DND-41 (cell line): ENCODE measurements around the gene TBL1X.
"Not testable (repeated sequence)": the region's sequence is repeated elsewhere in the genome, so short reads cannot be mapped to it uniquely, and the experiment has no call there.

ENCODE experiments used
- ATAC-seq: fragments of 200-7000 bp; cut with Tn5 transposase; 3 replicates; pipeline ENCODE4 v1.9.1; 2021; ENCODE audit warnings: low read depth; ENCODE audit not compliant: insufficient read depth
- DNase-seq: peaks from one replicate; pipeline ENCODE4 v3.0.0-alpha.2; 2020
- H2AFZ ChIP-seq: 2 replicates; pipeline ENCODE4 v1.6.0; 2012; ENCODE audit warnings: low read depth, low read length
- H3K27ac ChIP-seq: 2 replicates; pipeline ENCODE4 v1.5.1; 2012; ENCODE audit warnings: low read length, inconsistent platforms
- H3K27me3 ChIP-seq: fragments of 200-600 bp; sonication (generic); 2 replicates; pipeline ENCODE4 v1.6.0; 2012; ENCODE audit warnings: low read length, mild to moderate bottlenecking, inconsistent platforms; ENCODE audit not compliant: insufficient read depth, poor library complexity
- H3K36me3 ChIP-seq: 2 replicates; pipeline ENCODE4 v1.5.1; 2012; ENCODE audit warnings: low read length, inconsistent platforms; ENCODE audit not compliant: insufficient read depth
- H3K4me1 ChIP-seq: 2 replicates; pipeline ENCODE4 v1.5.1; 2012; ENCODE audit warnings: mild to moderate bottlenecking, low read length; ENCODE audit not compliant: insufficient read depth
- H3K4me2 ChIP-seq: 2 replicates; pipeline ENCODE4 v1.6.0; 2012; ENCODE audit warnings: mild to moderate bottlenecking, moderate library complexity, low read length, inconsistent platforms; ENCODE audit not compliant: insufficient read depth
- H3K4me3 ChIP-seq, 2 experiments: fragments of 200-600 bp in 1 of 2; shearing (Covaris generic) in 1 of 2; 2 replicates each; pipeline ENCODE4 v1.5.1; 2012 to 2016; ENCODE audit warnings: inconsistent platforms in 2 of 2, low read length in 2 of 2, mild to moderate bottlenecking in 2 of 2, low read depth in 1 of 2, moderate library complexity in 1 of 2
- H3K79me2 ChIP-seq: 2 replicates; pipeline ENCODE4 v1.6.0; 2012; ENCODE audit warnings: low read length, inconsistent platforms; ENCODE audit not compliant: insufficient read depth
- H3K9ac ChIP-seq: 2 replicates; pipeline ENCODE4 v1.6.0; 2012; ENCODE audit warnings: low read depth, mild to moderate bottlenecking, inconsistent platforms, low read length, moderate library complexity
- H3K9me3 ChIP-seq: 2 replicates; pipeline ENCODE4 v1.5.1; 2012; ENCODE audit warnings: low read length, moderate library complexity, mild to moderate bottlenecking, inconsistent platforms; ENCODE audit not compliant: insufficient read depth, severe bottlenecking
- H4K20me1 ChIP-seq: 2 replicates; pipeline ENCODE4 v1.6.0; 2012; ENCODE audit warnings: low read length; ENCODE audit not compliant: insufficient read depth
- CTCF ChIP-seq: IDR thresholded peaks from 2 replicates; pipeline ENCODE4 v1.5.1; 2012; ENCODE audit warnings: borderline replicate concordance, low read length, moderate library complexity, mild to moderate bottlenecking; ENCODE audit not compliant: poor library complexity, severe bottlenecking; ENCODE audit errors: extremely low read depth
- EZH2 ChIP-seq: IDR thresholded peaks from 3 replicates; pipeline ENCODE4 v1.6.1; 2012; ENCODE audit warnings: borderline replicate concordance, low read depth, mild to moderate bottlenecking, moderate library complexity, low read length, inconsistent platforms; ENCODE audit not compliant: severe bottlenecking

Gene TBL1X

DNA sequence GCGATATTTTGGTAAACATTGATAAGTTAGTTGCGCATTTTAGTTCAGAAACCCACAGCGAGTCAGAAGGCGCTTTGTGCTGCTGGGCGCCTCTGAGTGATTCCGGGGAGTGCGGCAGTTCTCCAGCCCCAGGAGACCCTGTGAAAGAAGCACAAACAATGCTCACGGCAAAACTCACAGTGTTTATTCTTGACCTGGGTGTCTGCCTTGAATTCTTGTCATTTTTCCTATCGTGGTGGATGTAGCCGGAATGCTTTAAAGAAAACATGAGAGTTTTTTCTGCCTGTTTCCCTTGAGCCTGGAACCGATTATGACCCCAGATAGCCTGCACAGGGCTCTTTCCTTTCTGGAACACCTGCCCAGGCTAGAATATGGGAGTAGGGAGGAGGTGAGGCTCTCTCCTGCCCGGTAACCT, 6.7 kb downstream of the TBL1X start:
- Histone ChIP-seq H3K27me3 (no peaks in the 10 kb centered on the region), H3K4me1 (peaks cover 16% of the 10 kb centered on the region), H3K9me3 (no peaks in the 10 kb centered on the region), H3K4me2 (no peak overlapping the region), H3K36me3 (no peaks in the 10 kb centered on the region), H4K20me1 (peaks cover 16% of the 10 kb centered on the region; the same call in 1 of the 2 replicates), H3K79me2 (peaks cover 15% of the 10 kb centered on the region; the same call in 1 of the 2 replicates), H3K27ac (no peak overlapping the region), H2AFZ (no peak overlapping the region), H3K9ac (no peak overlapping the region), H3K4me3 (no peak overlapping the region)
- DNase-seq (no peak), ATAC-seq (no peak)
- TF ChIP-seq EZH2 (no peak), CTCF (no peak)

DNA sequence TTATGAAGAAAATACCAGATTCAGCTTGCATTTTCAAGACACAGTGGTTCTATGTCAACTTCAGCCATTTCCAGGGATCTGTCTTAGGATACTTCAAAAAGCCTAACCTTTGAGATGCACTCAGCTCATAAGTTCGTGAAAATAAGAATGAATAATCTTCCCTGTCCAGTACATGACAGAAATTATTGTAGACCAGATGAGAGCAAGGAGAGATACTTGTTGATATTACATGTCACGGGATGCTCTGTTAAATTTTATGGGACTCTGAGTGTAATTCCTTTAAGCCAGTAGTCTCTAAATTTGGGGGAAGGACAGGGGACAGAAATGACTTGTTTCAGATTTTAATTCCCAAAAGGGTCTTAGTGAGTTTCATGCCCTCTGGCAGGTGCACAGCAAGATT, 8.8 kb downstream of the TBL1X start:
- H3K27me3 ChIP-seq = no peaks in the 10 kb centered on the region
- TF ChIP-seq EZH2 = no peak
- TF ChIP-seq CTCF = no peak
- ATAC-seq = no peak
- H3K9ac ChIP-seq = no peak overlapping the region
- no peak for DNase-seq
- no peaks in the 10 kb centered on the region for H4K20me1 ChIP-seq
- H3K4me3 ChIP-seq = no peak overlapping the region
- H3K36me3 ChIP-seq = no peaks in the 10 kb centered on the region
- no peak overlapping the region for H3K4me2 ChIP-seq
- no peak overlapping the region for H3K27ac ChIP-seq
- H3K9me3 ChIP-seq = no peaks in the 10 kb centered on the region
- H3K79me2 ChIP-seq = peaks cover 11% of the 10 kb centered on the region; the same call in 1 of the 2 replicates
- H3K4me1 ChIP-seq = peaks cover 10% of the 10 kb centered on the region
- H2AFZ ChIP-seq = no peak overlapping the region

DNA sequence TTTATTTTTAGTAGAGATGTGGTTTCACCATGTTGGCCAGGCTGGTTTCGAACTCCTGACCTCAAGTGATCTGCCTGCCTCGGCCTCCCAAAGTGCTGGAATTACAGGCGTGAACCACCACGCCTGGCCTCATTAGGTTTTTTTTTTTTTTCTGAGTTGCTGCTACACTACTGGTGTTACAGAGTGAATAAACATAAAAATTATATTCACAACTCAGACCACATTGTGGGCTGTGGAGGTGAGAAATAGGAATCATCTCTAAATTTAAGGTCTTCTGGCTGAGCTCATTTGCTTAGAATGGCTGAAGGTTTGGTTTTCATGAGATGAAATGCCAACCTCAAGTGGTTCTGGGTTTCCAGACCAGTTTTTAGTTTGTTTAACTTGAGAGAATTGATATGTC, 10.6 kb downstream of the TBL1X start:
- not testable (repeated sequence) for ATAC-seq, H3K9ac ChIP-seq, H3K4me1 ChIP-seq, H2AFZ ChIP-seq, H3K36me3 ChIP-seq, H3K27ac ChIP-seq, H3K27me3 ChIP-seq, DNase-seq, H3K4me3 ChIP-seq, H3K79me2 ChIP-seq, H3K9me3 ChIP-seq, H4K20me1 ChIP-seq, H3K4me2 ChIP-seq

GRCh38 chrX:9475984-9476383, 11.1 kb downstream of the TBL1X start:
- no peak overlapping the region for H3K4me3 ChIP-seq
- H3K9ac ChIP-seq = no peak overlapping the region
- H3K4me2 ChIP-seq = no peak overlapping the region
- no peaks in the 10 kb centered on the region for H3K9me3 ChIP-seq
- no peak for TF ChIP-seq CTCF
- no peak for TF ChIP-seq EZH2
- H3K27ac ChIP-seq = no peak overlapping the region
- H3K4me1 ChIP-seq = no peaks in the 10 kb centered on the region
- H3K27me3 ChIP-seq = no peaks in the 10 kb centered on the region
- no peak overlapping the region for H2AFZ ChIP-seq
- no peak for ATAC-seq
- DNase-seq = no peak
- no peaks in the 10 kb centered on the region for H3K36me3 ChIP-seq
- H3K79me2 ChIP-seq = peaks cover 6% of the 10 kb centered on the region; the same call in 1 of the 2 replicates
- H4K20me1 ChIP-seq = no peaks in the 10 kb centered on the region
